GM23248 (cell line): ENCODE data around the gene GPC3. TPM values are rescaled to one million over a fixed set of nuclear protein-coding genes. Genes with fewer than 3 reads are reported as not detected.

Experiments
- DNase-seq: peaks from one replicate; pipeline ENCODE4 v3.0.0-alpha.2; 2015
- H2AFZ ChIP-seq: fragments of 200-600 bp; sonication (generic); 2 replicates; pipeline ENCODE4 v1.6.1; 2016; ENCODE audit warnings: antibody characterized with exemption
- H3F3A ChIP-seq: fragments of 200-600 bp; sonication (generic); 2 replicates; pipeline ENCODE4 v1.6.1; 2016; ENCODE audit warnings: mild to moderate bottlenecking, antibody characterized with exemption, mixed run types; ENCODE audit not compliant: insufficient read depth
- H3K27ac ChIP-seq: fragments of 200-600 bp; sonication (generic); 2 replicates; pipeline ENCODE4 v1.5.1; 2016; ENCODE audit warnings: mild to moderate bottlenecking
- H3K27me3 ChIP-seq: fragments of 200-600 bp; sonication (generic); replicated peaks from 2 replicates; pipeline ENCODE4 v1.6.1; 2016; ENCODE audit warnings: mild to moderate bottlenecking; ENCODE audit not compliant: insufficient read depth
- H3K36me3 ChIP-seq: fragments of 200-600 bp; sonication (generic); 2 replicates; pipeline ENCODE4 v1.6.1; 2016; ENCODE audit warnings: low read depth, mild to moderate bottlenecking
- H3K4me1 ChIP-seq: fragments of 200-600 bp; sonication (generic); 2 replicates; pipeline ENCODE4 v1.6.1; 2016; ENCODE audit warnings: mild to moderate bottlenecking; ENCODE audit not compliant: insufficient read depth
- H3K4me2 ChIP-seq: fragments of 200-600 bp; sonication (generic); one replicate; pipeline ENCODE4 v1.6.1; 2016; ENCODE audit warnings: mild to moderate bottlenecking; ENCODE audit not compliant: unreplicated experiment
- H3K4me3 ChIP-seq: fragments of 200-600 bp; sonication (generic); 2 replicates; pipeline ENCODE4 v1.5.1; 2016; ENCODE audit warnings: mild to moderate bottlenecking
- H3K79me2 ChIP-seq: fragments of 200-600 bp; sonication (generic); 2 replicates; pipeline ENCODE4 v1.6.1; 2016; ENCODE audit warnings: mild to moderate bottlenecking; ENCODE audit not compliant: insufficient read depth
- H3K9ac ChIP-seq: fragments of 200-600 bp; sonication (generic); 2 replicates; pipeline ENCODE4 v1.6.1; 2016; ENCODE audit warnings: mild to moderate bottlenecking
- H3K9me2 ChIP-seq: fragments of 200-600 bp; sonication (generic); 2 replicates; pipeline ENCODE4 v1.6.1; 2016; ENCODE audit warnings: mixed run types, mild to moderate bottlenecking, moderate library complexity; ENCODE audit not compliant: insufficient read depth
- H3K9me3 ChIP-seq: fragments of 200-600 bp; sonication (generic); one replicate; pipeline ENCODE4 v1.6.1; 2017; ENCODE audit warnings: low read depth
- H4K20me1 ChIP-seq: fragments of 200-600 bp; sonication (generic); 2 replicates; pipeline ENCODE4 v1.6.0; 2016; ENCODE audit not compliant: insufficient read depth
- EZH2 ChIP-seq: fragments of 200-600 bp; sonication (generic); IDR thresholded peaks from 2 replicates; pipeline ENCODE4 v1.6.1; 2018; ENCODE audit warnings: antibody characterized with exemption, mild to moderate bottlenecking; ENCODE audit not compliant: insufficient read depth, poor library complexity, severe bottlenecking
- EZH2phosphoT487 ChIP-seq: fragments of 200-600 bp; sonication (generic); IDR thresholded peaks from 2 replicates; pipeline ENCODE4 v1.6.1; 2018; ENCODE audit warnings: antibody characterized with exemption, moderate library complexity, mild to moderate bottlenecking, low read depth; ENCODE audit not compliant: insufficient read depth
- WGBS, 2 experiments: methylation state at CpG; one replicate each; pipeline ENCODE4 v1.1.6; 2015 to 2017; ENCODE audit warnings: low lambda C conversion rate in 2 of 2, low coverage in 1 of 2; ENCODE audit errors: missing lambda C conversion rate in 2 of 2; 5-methylcytosine and 5-hydroxymethylcytosine counted together
- in situ Hi-C: fragments of 300-500 bp; cut with MboI; formaldehyde crosslinking; loops from 2 replicates; pipeline ENCODE4 v1.15.0; 2020
- polyA plus RNA-seq: library from polyadenylated mRNA; unstranded; fragments of >200 nt; fragmentation: Nextera tagmentation; extraction: Ambion mirVana; gene quantifications from 2 replicates; pipeline ENCODE4 v1.2.1, GENCODE V29; 2016
- total RNA-seq: library from RNA; depleted of rRNA; stranded (reverse); fragments of >200 nt; shearing (Covaris generic); gene quantifications from 2 replicates; pipeline ENCODE4 v1.2.3, GENCODE V29; 2014

Gene GPC3
- total and polyA plus RNA-seq, 2 experiments from 2014 or later, result not detected

DNA sequence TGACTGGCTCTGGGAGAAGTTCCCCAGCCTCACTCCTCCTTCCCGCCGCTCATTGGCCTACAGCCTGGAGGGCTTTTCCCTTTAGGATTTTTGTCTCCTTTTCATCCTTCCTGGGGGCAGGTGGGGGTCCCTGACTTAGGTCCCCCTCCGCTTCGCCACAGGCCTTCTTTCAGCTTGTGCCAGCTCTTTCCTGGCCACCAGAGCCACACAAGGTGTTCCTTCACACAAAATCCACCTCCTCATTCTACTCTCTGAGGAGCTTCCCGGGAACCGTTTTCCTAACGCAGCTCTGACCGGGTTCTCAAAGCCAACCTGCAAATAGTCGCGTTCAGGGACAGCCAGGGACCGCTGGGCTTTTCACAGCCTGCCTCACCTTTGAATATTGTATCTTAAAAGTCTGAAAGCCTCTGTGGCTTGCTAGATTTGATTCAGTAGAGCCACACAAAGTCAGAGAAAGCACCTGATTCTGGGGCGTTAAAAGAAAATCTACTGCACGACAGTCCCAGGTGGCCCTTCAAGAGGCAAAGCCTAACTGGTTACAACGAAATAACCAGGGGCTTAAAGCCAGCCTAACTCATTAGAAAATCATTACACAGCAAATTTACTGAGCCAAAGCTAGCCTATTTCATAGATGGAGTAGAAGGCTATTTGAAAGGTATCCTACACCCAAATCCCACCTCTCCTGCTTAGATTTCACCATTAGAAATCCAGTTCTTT is 731 bp upstream of the GPC3 start:
- Histone ChIP-seq H3K9me3 (no peaks in the 10 kb centered on the region), H3K4me3 (no peak overlapping the region), H3F3A (no peaks in the 10 kb centered on the region), H3K36me3 (no peaks in the 10 kb centered on the region), H3K9ac (no peak overlapping the region), H3K4me1 (no peaks in the 10 kb centered on the region), H3K27me3 (no peaks in the 10 kb centered on the region), H3K27ac (no peak overlapping the region), H3K79me2 (no peaks in the 10 kb centered on the region), H3K4me2 (no peak overlapping the region), H3K9me2 (no peaks in the 10 kb centered on the region), H4K20me1 (no peaks in the 10 kb centered on the region), H2AFZ (no peak overlapping the region)
- WGBS, 2 experiments, result 61 to 66% methylated on average over 11 to 12 of the region's 14 CpGs
- TF ChIP-seq EZH2phosphoT487 (no peak), EZH2 (no peak)
- in situ Hi-C loops, result no loop called here
- no peak for DNase-seq

DNA sequence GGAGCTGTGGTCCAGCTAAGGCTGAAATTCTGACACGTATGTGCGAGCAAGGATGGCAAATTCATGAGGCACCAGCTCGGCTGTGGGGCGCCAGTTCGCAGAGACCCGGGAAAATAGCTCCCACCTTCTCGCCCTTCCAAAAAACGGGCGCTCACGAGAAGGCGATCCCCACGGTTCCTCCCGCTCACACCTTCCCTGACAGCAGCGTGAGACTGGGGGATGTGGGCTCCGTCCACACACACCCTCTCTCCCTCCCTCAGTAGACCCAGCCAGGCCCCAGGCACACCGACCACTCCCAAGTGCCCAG is 584 bp downstream of the GPC3 start:
- no peak for DNase-seq
- no peak overlapping the region for H3K9ac ChIP-seq
- H2AFZ ChIP-seq, result no peak overlapping the region
- no peaks in the 10 kb centered on the region for H3F3A ChIP-seq
- in situ Hi-C loops, result no loop called here
- no peaks in the 10 kb centered on the region for H4K20me1 ChIP-seq
- no peaks in the 10 kb centered on the region for H3K36me3 ChIP-seq
- H3K4me2 ChIP-seq, result no peak overlapping the region
- H3K9me3 ChIP-seq, result no peaks in the 10 kb centered on the region
- H3K79me2 ChIP-seq, result no peaks in the 10 kb centered on the region
- H3K4me1 ChIP-seq, result no peaks in the 10 kb centered on the region
- H3K4me3 ChIP-seq, result no peak overlapping the region
- H3K27ac ChIP-seq, result no peak overlapping the region
- H3K9me2 ChIP-seq, result no peaks in the 10 kb centered on the region
- no peak for TF ChIP-seq EZH2
- TF ChIP-seq EZH2phosphoT487, result no peak
- H3K27me3 ChIP-seq, result no peaks in the 10 kb centered on the region
- WGBS, 2 experiments, result 12% methylated on average over 10 of the region's 16 CpGs; no CpG with 5 or more reads in 1 of the 2 experiments

DNA sequence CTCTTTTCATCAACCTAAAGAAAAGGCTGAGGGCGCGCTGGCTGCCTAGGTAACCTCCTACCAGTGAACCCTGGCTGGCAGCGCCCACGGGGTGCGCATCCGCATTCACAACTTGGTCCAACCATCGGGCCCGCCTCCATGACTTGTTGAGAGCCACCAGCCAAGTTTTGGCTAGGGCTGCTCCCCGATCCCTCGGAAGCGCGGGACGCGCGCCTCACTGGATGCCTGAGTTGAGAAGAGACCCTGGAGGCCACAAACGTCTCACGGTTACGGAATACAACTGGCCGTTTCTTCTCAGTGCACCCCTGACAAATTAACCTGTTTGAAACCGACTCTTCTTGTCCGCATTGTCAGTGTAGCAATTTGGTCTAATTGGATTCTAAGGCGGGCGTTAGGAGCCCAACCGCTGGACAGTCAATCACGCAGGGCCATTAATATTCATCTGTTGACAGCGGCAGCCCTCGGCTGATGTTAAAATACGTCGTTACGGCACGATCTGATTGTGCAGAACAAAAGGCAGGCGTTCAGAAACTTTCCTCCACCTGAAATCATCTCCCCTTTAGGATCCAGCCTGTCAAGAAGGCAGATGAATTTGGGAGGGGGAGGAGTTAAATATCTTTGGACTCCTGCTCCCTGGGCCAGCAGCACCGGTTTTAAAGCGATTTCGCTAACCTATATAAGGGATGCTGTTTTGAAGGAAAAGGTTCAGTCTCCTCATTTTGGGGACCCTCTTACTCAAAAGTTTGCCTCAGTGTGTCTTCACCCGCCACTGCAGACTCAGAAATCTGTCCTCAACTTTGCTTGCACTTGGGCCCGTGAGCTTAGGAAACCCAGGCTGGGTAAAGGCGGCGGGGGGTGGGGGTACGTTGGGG is 1.2 kb downstream of the GPC3 start:
- Histone ChIP-seq H3F3A (no peaks in the 10 kb centered on the region), H3K9me2 (no peaks in the 10 kb centered on the region), H2AFZ (no peak overlapping the region), H3K9me3 (no peaks in the 10 kb centered on the region), H3K79me2 (no peaks in the 10 kb centered on the region), H3K4me1 (no peaks in the 10 kb centered on the region), H3K27me3 (no peaks in the 10 kb centered on the region), H3K36me3 (no peaks in the 10 kb centered on the region), H3K4me3 (no peak overlapping the region), H3K4me2 (no peak overlapping the region), H3K9ac (no peak overlapping the region), H3K27ac (no peak overlapping the region), H4K20me1 (no peaks in the 10 kb centered on the region)
- TF ChIP-seq EZH2phosphoT487, result no peak
- TF ChIP-seq EZH2, result no peak
- DNase-seq, result no peak
- WGBS, 2 experiments, result 21 to 26% methylated on average over 25 to 27 of the region's 40 CpGs
- in situ Hi-C loops, result no loop called here

- H3K4me3 ChIP-seq, result no peak overlapping the region
- no peak overlapping the region for H2AFZ ChIP-seq
- H3K36me3 ChIP-seq, result no peaks in the 10 kb centered on the region
- no peaks in the 10 kb centered on the region for H3K27me3 ChIP-seq
- no peak for TF ChIP-seq EZH2phosphoT487
- TF ChIP-seq EZH2, result no peak
- no peaks in the 10 kb centered on the region for H3K9me3 ChIP-seq
- no peaks in the 10 kb centered on the region for H3K9me2 ChIP-seq
- in situ Hi-C loops, result no loop called here
- DNase-seq, result no peak
- no peak overlapping the region for H3K9ac ChIP-seq
- no peaks in the 10 kb centered on the region for H4K20me1 ChIP-seq
- H3F3A ChIP-seq, result no peaks in the 10 kb centered on the region
- no peak overlapping the region for H3K27ac ChIP-seq
- no peaks in the 10 kb centered on the region for H3K4me1 ChIP-seq
- WGBS, 2 experiments, result 56 to 59% methylated on average over 8 of the region's 8 CpGs
- no peak overlapping the region for H3K4me2 ChIP-seq
- H3K79me2 ChIP-seq, result no peaks in the 10 kb centered on the region
Measured at GRCh38 chrX:133983256-133983973, 2.0 kb downstream of the GPC3 start.
